HFFc6 (cell line): ENCODE data around the gene FRMD3. TPM values are rescaled to one million over a fixed set of nuclear protein-coding genes. Genes with fewer than 3 reads are reported as not detected.

Experiments
- DNase-seq: peaks from one replicate; pipeline ENCODE4 v3.0.0-alpha.2; 2018
- H3K27ac Mint-ChIP-seq: 2 replicates; pipeline ENCODE4 v1.8.0; 2020; ENCODE audit warnings: mild to moderate bottlenecking, mixed read lengths
- H3K27me3 Mint-ChIP-seq: 2 replicates; pipeline ENCODE4 v1.8.0; 2021; ENCODE audit warnings: mild to moderate bottlenecking, moderate library complexity, mixed read lengths; ENCODE audit not compliant: insufficient read depth
- H3K36me3 Mint-ChIP-seq: 2 replicates; pipeline ENCODE4 v1.8.0; 2021; ENCODE audit warnings: low read depth, mixed read lengths
- H3K4me1 Mint-ChIP-seq: 2 replicates; pipeline ENCODE4 v1.8.0; 2020; ENCODE audit warnings: low read depth, mixed read lengths
- H3K4me3 Mint-ChIP-seq: 2 replicates; pipeline ENCODE4 v1.8.0; 2020; ENCODE audit warnings: mild to moderate bottlenecking, moderate library complexity, mixed read lengths
- H3K9me3 Mint-ChIP-seq: 2 replicates; pipeline ENCODE4 v1.8.0; 2020; ENCODE audit warnings: mild to moderate bottlenecking, mixed read lengths
- CTCF ChIP-seq: fragments of 200-600 bp; sonication (generic); IDR thresholded peaks from 2 replicates; pipeline ENCODE4 v1.5.0; 2021; ENCODE audit warnings: antibody characterized with exemption, mild to moderate bottlenecking
- total RNA-seq, 6 experiments: library from RNA; stranded (reverse); fragmentation: NEBNext Ultra II Directional; extraction: Animal tissue kit (Norgen Biotek cat#: 25700); gene quantifications; 2 replicates in 1 of 6; 3 replicates in 5 of 6; pipeline ENCODE4 v1.2.3, GENCODE V29; 2021

The FRMD3 gene
- total RNA-seq, 6 experiments from 2014 or later = 4.0 to 14.9 (median 12.7) TPM

- no peak for DNase-seq
- Mint-ChIP-seq H3K27me3 (no peaks in the 10 kb centered on the region; the same call in 1 of the 2 replicates), H3K4me1 (peaks cover 31% of the 10 kb centered on the region), H3K27ac (no peak overlapping the region), H3K4me3 (no peak overlapping the region), H3K9me3 (no peaks in the 10 kb centered on the region), H3K36me3 (no peaks in the 10 kb centered on the region)
- no peak for TF ChIP-seq CTCF
These were observed 84.1 kb downstream of the FRMD3 start for GRCh38 chr9:83454076-83454475.

GRCh38 chr9:83451308-83451707 is 86.9 kb downstream of the FRMD3 start:
- H3K9me3 Mint-ChIP-seq = no peaks in the 10 kb centered on the region
- peak; percentile 10 for DNase-seq
- H3K36me3 Mint-ChIP-seq = no peaks in the 10 kb centered on the region
- no peak for TF ChIP-seq CTCF
- H3K27ac Mint-ChIP-seq = no peak overlapping the region; the same call in 1 of the 2 replicates
- peaks cover 2% of the 10 kb centered on the region for H3K27me3 Mint-ChIP-seq
- no peak overlapping the region for H3K4me3 Mint-ChIP-seq
- peaks cover 30% of the 10 kb centered on the region for H3K4me1 Mint-ChIP-seq

- no peak for TF ChIP-seq CTCF
- no peaks in the 10 kb centered on the region for H3K36me3 Mint-ChIP-seq
- H3K27ac Mint-ChIP-seq = no peak overlapping the region
- DNase-seq = no peak
- peaks cover 2% of the 10 kb centered on the region for H3K27me3 Mint-ChIP-seq
- peaks cover 38% of the 10 kb centered on the region for H3K4me1 Mint-ChIP-seq
- no peak overlapping the region for H3K4me3 Mint-ChIP-seq
- H3K9me3 Mint-ChIP-seq = no peaks in the 10 kb centered on the region
These were observed 88.2 kb downstream of the FRMD3 start for GRCh38 chr9:83449983-83450382.

- Mint-ChIP-seq H3K27me3 (peaks cover 2% of the 10 kb centered on the region), H3K27ac (no peak overlapping the region), H3K4me1 (peaks cover 46% of the 10 kb centered on the region), H3K36me3 (no peaks in the 10 kb centered on the region), H3K4me3 (no peak overlapping the region), H3K9me3 (no peaks in the 10 kb centered on the region)
- DNase-seq = no peak
- no peak for TF ChIP-seq CTCF
These were observed 89.0 kb downstream of the FRMD3 start for GRCh38 chr9:83449166-83449565.

- no peaks in the 10 kb centered on the region for H3K9me3 Mint-ChIP-seq
- no peak for TF ChIP-seq CTCF
- H3K4me1 Mint-ChIP-seq = peaks cover 51% of the 10 kb centered on the region
- H3K27ac Mint-ChIP-seq = no peak overlapping the region
- no peak overlapping the region for H3K4me3 Mint-ChIP-seq
- peaks cover 2% of the 10 kb centered on the region for H3K27me3 Mint-ChIP-seq
- H3K36me3 Mint-ChIP-seq = no peaks in the 10 kb centered on the region
- no peak for DNase-seq
These were observed 89.6 kb downstream of the FRMD3 start for GRCh38 chr9:83448626-83449025.

- Mint-ChIP-seq H3K27me3 (peaks cover 2% of the 10 kb centered on the region), H3K4me3 (no peak overlapping the region)
These were observed 90.8 kb downstream of the FRMD3 start for GRCh38 chr9:83447351-83447750.

More at GRCh38 chr9:83447351-83447750, 90.8 kb downstream of the FRMD3 start:
- Mint-ChIP-seq H3K9me3 (no peaks in the 10 kb centered on the region), H3K36me3 (no peaks in the 10 kb centered on the region), H3K4me1 (peaks cover 58% of the 10 kb centered on the region), H3K27ac (no peak overlapping the region)
- DNase-seq = no peak
- no peak for TF ChIP-seq CTCF
